KMS-11 (cell line): Measurements from ENCODE around the gene HELB.

Experiments
- H2AFZ ChIP-seq: fragments of 200-600 bp; sonication (generic); 2 replicates; pipeline ENCODE4 v1.6.1; 2016; ENCODE audit warnings: antibody characterized with exemption, mixed run types, low read depth
- H3K27ac ChIP-seq: fragments of 200-600 bp; sonication (generic); 2 replicates; pipeline ENCODE4 v1.6.1; 2016; ENCODE audit warnings: mild to moderate bottlenecking, mixed run types
- H3K27me3 ChIP-seq: fragments of 200-600 bp; sonication (generic); 2 replicates; pipeline ENCODE4 v1.6.1; 2017; ENCODE audit warnings: mild to moderate bottlenecking, low read depth, mixed run types, moderate library complexity; ENCODE audit not compliant: insufficient read depth
- H3K36me3 ChIP-seq: fragments of 200-600 bp; sonication (generic); 2 replicates; pipeline ENCODE4 v1.6.1; 2017; ENCODE audit warnings: mild to moderate bottlenecking, mixed run types; ENCODE audit not compliant: insufficient read depth
- H3K4me1 ChIP-seq: fragments of 200-600 bp; sonication (generic); 2 replicates; pipeline ENCODE4 v1.6.1; 2016; ENCODE audit warnings: mild to moderate bottlenecking, low read depth, mixed run types; ENCODE audit not compliant: poor library complexity, severe bottlenecking
- H3K4me2 ChIP-seq: fragments of 200-600 bp; sonication (generic); 2 replicates; pipeline ENCODE4 v1.7.0; 2016; ENCODE audit warnings: mild to moderate bottlenecking, mixed run types
- H3K4me3 ChIP-seq: fragments of 200-600 bp; sonication (generic); IDR thresholded peaks from 2 replicates; pipeline ENCODE4 v1.6.1; 2017; ENCODE audit warnings: low read depth, low read length, mixed read lengths; ENCODE audit not compliant: insufficient read depth
- H3K79me2 ChIP-seq: fragments of 200-600 bp; sonication (generic); 2 replicates; pipeline ENCODE4 v1.6.1; 2016; ENCODE audit warnings: low read depth, mixed run types; ENCODE audit not compliant: insufficient read depth
- H3K9ac ChIP-seq: fragments of 200-600 bp; sonication (generic); 2 replicates; pipeline ENCODE4 v1.6.1; 2016; ENCODE audit warnings: mild to moderate bottlenecking, mixed run types
- H4K20me1 ChIP-seq: fragments of 200-600 bp; sonication (generic); 2 replicates; pipeline ENCODE4 v1.6.1; 2016; ENCODE audit warnings: mild to moderate bottlenecking, mixed run types; ENCODE audit not compliant: insufficient read depth
- CTCF ChIP-seq: fragments of 200-600 bp; sonication (generic); conservative IDR thresholded peaks from 2 replicates; pipeline ENCODE4 v1.6.1; 2017; ENCODE audit warnings: low read depth, mild to moderate bottlenecking, antibody characterized with exemption, low read length, moderate library complexity, mixed read lengths

The HELB gene

GRCh38 chr12:66361703-66362102, 59.4 kb downstream of the HELB start:
- Histone ChIP-seq H4K20me1 (no peaks in the 10 kb centered on the region), H3K4me1 (no peaks in the 10 kb centered on the region), H3K9ac (no peak overlapping the region), H3K4me3 (no peak overlapping the region), H3K27me3 (no peaks in the 10 kb centered on the region), H3K4me2 (no peak overlapping the region), H2AFZ (no peak overlapping the region), H3K36me3 (no peaks in the 10 kb centered on the region), H3K79me2 (no peaks in the 10 kb centered on the region), H3K27ac (no peak overlapping the region)
- TF ChIP-seq CTCF, result no peak

GRCh38 chr12:66365718-66366490, 63.6 kb downstream of the HELB start:
- H3K36me3 ChIP-seq, result no peaks in the 10 kb centered on the region
- peaks cover 7% of the 10 kb centered on the region for H3K4me1 ChIP-seq
- H4K20me1 ChIP-seq, result no peaks in the 10 kb centered on the region
- H2AFZ ChIP-seq, result no peak overlapping the region
- no peak overlapping the region for H3K9ac ChIP-seq
- no peak for TF ChIP-seq CTCF
- no peak overlapping the region for H3K4me3 ChIP-seq
- no peak overlapping the region for H3K4me2 ChIP-seq
- H3K27ac ChIP-seq, result no peak overlapping the region
- H3K27me3 ChIP-seq, result no peaks in the 10 kb centered on the region
- no peaks in the 10 kb centered on the region for H3K79me2 ChIP-seq

GRCh38 chr12:66367015-66367667, 64.8 kb downstream of the HELB start:
- Histone ChIP-seq H4K20me1 (no peaks in the 10 kb centered on the region), H3K27me3 (no peaks in the 10 kb centered on the region), H3K4me1 (peaks cover 7% of the 10 kb centered on the region), H3K36me3 (no peaks in the 10 kb centered on the region), H2AFZ (no peak overlapping the region), H3K9ac (no peak overlapping the region), H3K27ac (no peak overlapping the region), H3K4me2 (no peak overlapping the region), H3K4me3 (no peak overlapping the region), H3K79me2 (no peaks in the 10 kb centered on the region)
- TF ChIP-seq CTCF, result no peak

- H3K27me3 ChIP-seq, result no peaks in the 10 kb centered on the region
- no peak overlapping the region for H3K27ac ChIP-seq
- no peak overlapping the region for H3K4me2 ChIP-seq
- no peak overlapping the region for H3K4me3 ChIP-seq
- no peaks in the 10 kb centered on the region for H3K79me2 ChIP-seq
- no peaks in the 10 kb centered on the region for H4K20me1 ChIP-seq
- peaks cover 5% of the 10 kb centered on the region for H3K4me1 ChIP-seq
- H3K9ac ChIP-seq, result no peak overlapping the region
- H2AFZ ChIP-seq, result no peak overlapping the region
- no peaks in the 10 kb centered on the region for H3K36me3 ChIP-seq
- TF ChIP-seq CTCF, result no peak
Observed at GRCh38 chr12:66371982-66372381, 69.7 kb downstream of the HELB start.
